Measurements from ENCODE around the gene SLC39A5. TPM values are rescaled to one million over a fixed set of nuclear protein-coding genes. Genes with fewer than 3 reads are reported as not detected.
"Not testable (repeated sequence)": the region's sequence is repeated elsewhere in the genome, so short reads cannot be mapped to it uniquely, and the experiment has no call there.

SLC39A5 gene
- total RNA-seq, 1 experiment from 2014 or later: 0.87 TPM

GRCh38 chr12:56193025-56193578, 36.7 kb upstream of the SLC39A5 start:
- Histone ChIP-seq H3K79me2 (ENCODE audit: low read depth) (peaks cover 8% of the 10 kb centered on the region), H3K36me3 (ENCODE audit: low read depth) (no peaks in the 10 kb centered on the region), H3K9me2 (ENCODE audit: insufficient read depth) (no peaks in the 10 kb centered on the region), H4K20me1 (ENCODE audit: insufficient read depth) (no peaks in the 10 kb centered on the region), H3K27ac (no peak overlapping the region), H3K27me3 (ENCODE audit: insufficient read depth, low read depth) (no peaks in the 10 kb centered on the region), H3F3A (ENCODE audit: insufficient read depth, low read depth) (peaks cover 50% of the 10 kb centered on the region; the same call in 1 of the 2 replicates), H3K9me3 (ENCODE audit: insufficient read depth, low read depth) (no peaks in the 10 kb centered on the region), H2AFZ (peak overlapping the region; percentile 71), H3K4me1 (replicated peaks; ENCODE audit: insufficient read depth) (peaks cover 14% of the 10 kb centered on the region), H3K4me2 (no peak overlapping the region), H3K4me3 (no peak overlapping the region)
- BruUV-seq (replicated peaks): no TSS peak
- ChIA-PET CTCF (interaction anchor here (0.6 kb wide), 1 partner anchor 93 kb away, joined by 3 read pairs; no protein-coding TSS in a partner anchor), POLR2A (ENCODE audit: unreplicated experiment) (no interaction called here)
- no peak for TF ChIP-seq EZH2 (IDR thresholded peaks at IDR 0.05; ENCODE audit: low read depth)
- TF ChIP-seq, protein P1, sequence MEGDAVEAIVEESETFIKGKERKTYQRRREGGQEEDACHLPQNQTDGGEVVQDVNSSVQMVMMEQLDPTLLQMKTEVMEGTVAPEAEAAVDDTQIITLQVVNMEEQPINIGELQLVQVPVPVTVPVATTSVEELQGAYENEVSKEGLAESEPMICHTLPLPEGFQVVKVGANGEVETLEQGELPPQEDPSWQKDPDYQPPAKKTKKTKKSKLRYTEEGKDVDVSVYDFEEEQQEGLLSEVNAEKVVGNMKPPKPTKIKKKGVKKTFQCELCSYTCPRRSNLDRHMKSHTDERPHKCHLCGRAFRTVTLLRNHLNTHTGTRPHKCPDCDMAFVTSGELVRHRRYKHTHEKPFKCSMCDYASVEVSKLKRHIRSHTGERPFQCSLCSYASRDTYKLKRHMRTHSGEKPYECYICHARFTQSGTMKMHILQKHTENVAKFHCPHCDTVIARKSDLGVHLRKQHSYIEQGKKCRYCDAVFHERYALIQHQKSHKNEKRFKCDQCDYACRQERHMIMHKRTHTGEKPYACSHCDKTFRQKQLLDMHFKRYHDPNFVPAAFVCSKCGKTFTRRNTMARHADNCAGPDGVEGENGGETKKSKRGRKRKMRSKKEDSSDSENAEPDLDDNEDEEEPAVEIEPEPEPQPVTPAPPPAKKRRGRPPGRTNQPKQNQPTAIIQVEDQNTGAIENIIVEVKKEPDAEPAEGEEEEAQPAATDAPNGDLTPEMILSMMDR (conservative IDR thresholded peaks at IDR 0.05): peak; percentile 86
- peak; percentile 58 to 62 for DNase-seq
- intact Hi-C loops (cut with micrococcal nuclease; ENCODE audit: unreplicated experiment): loop anchor here (1.0 to 10.0 kb wide), 4 partner anchors 31 to 442 kb away; partner anchors contain the start of genes BAZ2A, COQ10A and NABP2

- POLR2A ChIA-PET (ENCODE audit: unreplicated experiment): interaction anchor here (0.5 to 0.9 kb wide), 3 partner anchors 24 to 837 kb away, joined by 3 read pairs; partner anchors contain the start of gene RNF41
- H3K79me2 ChIP-seq (ENCODE audit: low read depth); H3K27ac ChIP-seq; H4K20me1 ChIP-seq (ENCODE audit: insufficient read depth); H3K9me3 ChIP-seq (ENCODE audit: insufficient read depth, low read depth); BruUV-seq (replicated peaks); H3K27me3 ChIP-seq (ENCODE audit: insufficient read depth, low read depth); H2AFZ ChIP-seq; H3K4me3 ChIP-seq; H3K4me2 ChIP-seq; H3K36me3 ChIP-seq (ENCODE audit: low read depth); H3K4me1 ChIP-seq (replicated peaks; ENCODE audit: insufficient read depth); H3K9me2 ChIP-seq (ENCODE audit: insufficient read depth): not testable (repeated sequence)
- H3F3A ChIP-seq (ENCODE audit: insufficient read depth, low read depth): peaks cover 36% of the 10 kb centered on the region; the same call in 1 of the 2 replicates
- CTCF ChIA-PET: interaction anchor here (0.9 to 1.1 kb wide), 2 partner anchors 25 to 119 kb away, joined by 3 read pairs; partner anchors contain the start of gene RNF41
- DNase-seq: peak; percentile 23 to 88
- intact Hi-C loops (cut with micrococcal nuclease; ENCODE audit: unreplicated experiment): loop anchor here (1.0 to 10.0 kb wide), 2 partner anchors 24 to 438 kb away; partner anchors contain the start of genes BAZ2A and RNF41
Measured at GRCh38 chr12:56196818-56197550, 32.9 kb upstream of the SLC39A5 start.

- Histone ChIP-seq H3K27me3 (ENCODE audit: insufficient read depth, low read depth) (no peaks in the 10 kb centered on the region), H3K36me3 (ENCODE audit: low read depth) (no peaks in the 10 kb centered on the region), H3K9me3 (ENCODE audit: insufficient read depth, low read depth) (no peaks in the 10 kb centered on the region), H3K4me1 (replicated peaks; ENCODE audit: insufficient read depth) (no peaks in the 10 kb centered on the region), H3K79me2 (ENCODE audit: low read depth) (no peaks in the 10 kb centered on the region), H3K4me3 (no peak overlapping the region), H3K27ac (no peak overlapping the region), H2AFZ (no peak overlapping the region), H3F3A (ENCODE audit: insufficient read depth, low read depth) (peaks cover 37% of the 10 kb centered on the region; the same call in 1 of the 2 replicates), H4K20me1 (ENCODE audit: insufficient read depth) (no peaks in the 10 kb centered on the region), H3K9me2 (ENCODE audit: insufficient read depth) (no peaks in the 10 kb centered on the region), H3K4me2 (no peak overlapping the region)
- intact Hi-C loops (cut with micrococcal nuclease; ENCODE audit: unreplicated experiment): loop anchor here (1.0 to 10.0 kb wide), 2 partner anchors 23 to 437 kb away; partner anchors contain the start of genes BAZ2A and RNF41
- no peak for DNase-seq
- no peak for TF ChIP-seq EZH2 (IDR thresholded peaks at IDR 0.05; ENCODE audit: low read depth)
- TF ChIP-seq, protein P1 (conservative IDR thresholded peaks at IDR 0.05): no peak
- ChIA-PET POLR2A (ENCODE audit: unreplicated experiment) (interaction anchor here (0.8 kb wide), 1 partner anchor 29 kb away, joined by 14 read pairs; no protein-coding TSS in a partner anchor), CTCF (interaction anchor here (0.5 kb wide), 1 partner anchor 50 kb away, joined by 9 read pairs; no protein-coding TSS in a partner anchor)
- BruUV-seq (replicated peaks): no TSS peak
Measured at GRCh38 chr12:56197921-56198635, 31.8 kb upstream of the SLC39A5 start.
